ENCODE data around the gene CCDC182.

- no peak for TF ChIP-seq EZH2 (IDR thresholded peaks at IDR 0.05; ENCODE audit: insufficient read depth, poor library complexity, severe bottlenecking)
- TF ChIP-seq EZH2phosphoT487 (IDR thresholded peaks at IDR 0.05; ENCODE audit: insufficient read depth, low read depth), result no peak
These were observed 38.3 kb downstream of the CCDC182 start for GRCh38 chr17:57706761-57707160.
